ENCODE data around the gene SLC2A4RG.

SLC2A4RG gene

GRCh38 chr20:63778034-63778752, 38.6 kb downstream of the SLC2A4RG start:
- no peak for DNase-seq

GRCh38 chr20:63778857-63779256, 39.3 kb downstream of the SLC2A4RG start:
- no peak for DNase-seq

GRCh38 chr20:63781181-63781580, 41.6 kb downstream of the SLC2A4RG start:
- DNase-seq = no peak

- no peak for DNase-seq
Observed at GRCh38 chr20:63782051-63782471, 42.5 kb downstream of the SLC2A4RG start.

- peak in 1 of 2 experiments; percentile 6 for DNase-seq
Observed at GRCh38 chr20:63782521-63782971, 43.0 kb downstream of the SLC2A4RG start.

GRCh38 chr20:63783970-63784369, 44.4 kb downstream of the SLC2A4RG start:
- DNase-seq = no peak

GRCh38 chr20:63785691-63786131, 46.1 kb downstream of the SLC2A4RG start:
- no peak for DNase-seq

GRCh38 chr20:63787302-63787701, 47.7 kb downstream of the SLC2A4RG start:
- peak in 1 of 2 experiments; percentile 11 for DNase-seq

GRCh38 chr20:63787749-63788148, 48.2 kb downstream of the SLC2A4RG start:
- DNase-seq = no peak

- no peak for DNase-seq
Observed at GRCh38 chr20:63789836-63790571, 50.4 kb downstream of the SLC2A4RG start.

- no peak for DNase-seq
Observed at GRCh38 chr20:63790572-63791168, 51.1 kb downstream of the SLC2A4RG start.

GRCh38 chr20:63791497-63792156, 52.1 kb downstream of the SLC2A4RG start:
- DNase-seq = no peak

- DNase-seq = no peak
Observed at GRCh38 chr20:63792866-63793265, 53.3 kb downstream of the SLC2A4RG start.

All from NCI-H2081 (cell line).